Measurements from ENCODE around the gene MRPL2. TPM values are rescaled to one million over a fixed set of nuclear protein-coding genes. Genes with fewer than 3 reads are reported as not detected.
A peak's percentile ranks its signal among the peaks of the same experiment; 100 is the strongest.

The MRPL2 gene
- total and polyA plus RNA-seq, 5 donors from 2014 or later = 29.3 to 52.6 (median 48.1) TPM

DNA sequence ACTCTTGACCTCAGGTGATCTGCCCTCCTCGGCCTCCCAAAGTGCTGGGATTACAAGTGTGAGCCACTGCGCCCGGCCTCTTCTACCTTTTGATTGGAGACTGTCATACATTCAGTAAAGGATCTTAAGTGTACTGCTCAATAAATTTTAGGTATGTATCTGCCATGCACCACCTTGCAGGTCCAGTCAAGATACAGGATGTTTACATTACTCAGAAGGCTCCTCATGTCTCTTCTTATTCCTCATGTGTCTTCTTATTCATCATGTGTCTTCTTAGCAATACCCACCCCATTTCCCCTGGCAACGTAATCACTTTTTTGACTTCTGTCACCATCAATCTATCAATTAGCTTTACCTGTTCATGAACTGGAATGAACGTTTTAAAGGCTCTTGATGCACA is 53.4 kb downstream of the MRPL2 start:
- H3K36me3 ChIP-seq (ENCODE audit: control insufficient read depth, insufficient read depth, low read length) = peaks cover 47% of the 10 kb centered on the region
- H3K27ac ChIP-seq (ENCODE audit: insufficient read depth, low read length, poor library complexity, severe bottlenecking) = no peak overlapping the region
- H3K36me3 Mint-ChIP-seq = peaks cover 23% of the 10 kb centered on the region
- no peaks in the 10 kb centered on the region for H3K9me3 ChIP-seq (ENCODE audit: control insufficient read depth in 2 of 2, low read length in 2 of 2)
- H3K4me3 ChIP-seq (ENCODE audit: low read depth, low read length) = no peak overlapping the region
- no peaks in the 10 kb centered on the region for H3K27me3 Mint-ChIP-seq
- DNase-seq = no peak
- H3K4me1 Mint-ChIP-seq = peaks cover 0 to 16% (median 6%) of the 10 kb centered on the region in 4 donors
- no peak for ATAC-seq (ENCODE audit: low read depth in 2 of 2)
- peaks cover 0 to 1% (median 0%) of the 10 kb centered on the region in 7 donors for H3K9me3 Mint-ChIP-seq
- no peaks in the 10 kb centered on the region for H3K4me1 ChIP-seq (ENCODE audit: control insufficient read depth, insufficient read depth, low read length, poor library complexity, severe bottlenecking)
- H3K27me3 ChIP-seq (ENCODE audit: control insufficient read depth, insufficient read depth, low read length) = no peaks in the 10 kb centered on the region
- H3K27ac Mint-ChIP-seq = peak overlapping the region in 2 of 3 donors; percentile 41 to 50
- H3K4me3 Mint-ChIP-seq = peak overlapping the region in 1 of 4 donors; percentile 56

Other genes starting within 250 kb of the MRPL2 start
- 64.4 TPM for gene RPL7L1, start 179.8 kb downstream of the MRPL2 start, total RNA-seq
- gene RPL7L1, start 179.8 kb downstream of the MRPL2 start, polyA plus RNA-seq = 10 to 100 TPM; 48.4 to 60.9 (median 54.2) TPM
- 1.1 TPM for gene PTCRA, start 143.4 kb downstream of the MRPL2 start, total RNA-seq
- gene PTCRA, start 143.4 kb downstream of the MRPL2 start, polyA plus RNA-seq = not detected
- gene CNPY3, start 130.0 kb downstream of the MRPL2 start, total RNA-seq = 42.9 TPM
- gene CNPY3, start 130.0 kb downstream of the MRPL2 start, polyA plus RNA-seq = 10 to 100 TPM; 79.2 to 88.8 (median 84.4) TPM
- 0.99 TPM for gene GNMT, start 98.7 kb downstream of the MRPL2 start, total RNA-seq
- gene GNMT, start 98.7 kb downstream of the MRPL2 start, polyA plus RNA-seq = under 1 TPM in 1 of 4 donors, not detected in 3; 0.22 TPM
- gene PEX6, start 80.3 kb downstream of the MRPL2 start, total RNA-seq = 20.6 TPM
- gene PEX6, start 80.3 kb downstream of the MRPL2 start, polyA plus RNA-seq = 10 to 100 TPM; 10.9 to 20.7 (median 15.2) TPM
- gene PPP2R5D, start 74.9 kb downstream of the MRPL2 start, total RNA-seq = 35.4 TPM
- gene PPP2R5D, start 74.9 kb downstream of the MRPL2 start, polyA plus RNA-seq = 10 to 100 TPM; 23.0 to 27.3 (median 25.4) TPM
- 27.6 TPM for gene MEA1, start 45.5 kb downstream of the MRPL2 start, total RNA-seq
- gene MEA1, start 45.5 kb downstream of the MRPL2 start, polyA plus RNA-seq = 100 to 1,000 TPM in 1 of 4 donors, 10 to 100 TPM in 3; 71.5 to 121 (median 79.3) TPM
- gene KLHDC3, start 45.2 kb downstream of the MRPL2 start, total RNA-seq = 38.6 TPM
- gene KLHDC3, start 45.2 kb downstream of the MRPL2 start, polyA plus RNA-seq = 100 to 1,000 TPM; 119 to 130 (median 126) TPM
- gene RRP36, start 37.8 kb downstream of the MRPL2 start, total RNA-seq = 33.3 TPM
- gene RRP36, start 37.8 kb downstream of the MRPL2 start, polyA plus RNA-seq = 10 to 100 TPM; 61.9 to 82.2 (median 71.6) TPM
- gene CUL7, start 5.6 kb downstream of the MRPL2 start, total RNA-seq = 7.7 TPM
- 1 to 10 TPM; 2.1 to 3.5 (median 2.4) TPM for gene CUL7, start 5.6 kb downstream of the MRPL2 start, polyA plus RNA-seq
- gene KLC4, start 197 bp upstream of the MRPL2 start, total RNA-seq = 33.5 TPM
- gene KLC4, start 197 bp upstream of the MRPL2 start, polyA plus RNA-seq = 10 to 100 TPM in 3 of 4 donors, 1 to 10 TPM in 1; 9.3 to 15.5 (median 12.6) TPM
- 2.3 TPM for gene PTK7, start 16.9 kb upstream of the MRPL2 start, total RNA-seq
- gene PTK7, start 16.9 kb upstream of the MRPL2 start, polyA plus RNA-seq = under 1 TPM in 1 of 4 donors, not detected in 3; 0.25 TPM
- gene SRF, start 111.8 kb upstream of the MRPL2 start, total RNA-seq = 24.0 TPM
- gene SRF, start 111.8 kb upstream of the MRPL2 start, polyA plus RNA-seq = 1 to 10 TPM; 3.3 to 5.8 (median 4.5) TPM
- 81.2 TPM for gene CUL9, start 122.8 kb upstream of the MRPL2 start, total RNA-seq
- 10 to 100 TPM; 22.5 to 26.0 (median 23.8) TPM for gene CUL9, start 122.8 kb upstream of the MRPL2 start, polyA plus RNA-seq
- gene DNPH1, start 170.0 kb upstream of the MRPL2 start, total RNA-seq = 36.6 TPM
- 100 to 1,000 TPM; 190 to 234 (median 206) TPM for gene DNPH1, start 170.0 kb upstream of the MRPL2 start, polyA plus RNA-seq
- 0.22 TPM for gene TTBK1, start 184.0 kb upstream of the MRPL2 start, total RNA-seq
- not detected for gene TTBK1, start 184.0 kb upstream of the MRPL2 start, polyA plus RNA-seq
- gene SLC22A7, start 238.8 kb upstream of the MRPL2 start, total RNA-seq = not detected
- not detected for gene SLC22A7, start 238.8 kb upstream of the MRPL2 start, polyA plus RNA-seq
- gene CRIP3, start 249.4 kb upstream of the MRPL2 start, total RNA-seq = 3.8 TPM
- gene CRIP3, start 249.4 kb upstream of the MRPL2 start, polyA plus RNA-seq = under 1 TPM in 1 of 4 donors, not detected in 3; 0.35 TPM

Measured in CD4-positive, CD25-positive, alpha-beta regulatory T cell (primary cell).